ENCODE measurements around the gene NR3C2.

DNA sequence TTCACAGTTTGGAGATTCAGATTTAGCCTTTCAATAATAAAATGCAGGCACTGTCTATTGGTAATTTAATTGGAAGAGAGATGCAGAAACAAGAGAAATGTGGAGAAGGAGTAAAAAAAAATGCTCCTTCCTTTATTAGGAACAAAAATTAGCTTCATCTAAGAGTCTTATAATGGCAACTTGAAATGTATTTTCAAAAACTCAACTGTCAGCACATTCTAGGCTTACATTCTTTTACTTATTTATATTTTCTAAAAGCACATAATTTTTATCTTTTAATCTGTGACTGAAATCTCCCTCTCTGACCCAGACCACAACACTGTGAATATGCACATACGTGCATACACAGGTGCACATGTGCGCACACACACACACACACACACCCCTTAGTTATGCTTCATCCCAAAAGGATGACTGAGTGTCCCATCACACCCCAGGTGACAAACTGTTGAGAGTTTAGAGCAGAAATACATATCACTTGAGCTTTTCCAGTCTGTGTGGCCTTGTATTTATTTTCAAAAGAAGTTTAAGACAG is 29.7 kb downstream of the NR3C2 start:
- no peak for TF ChIP-seq CREB1 (CRISPR knock-in tag; IDR thresholded peaks at IDR 0.05; ENCODE audit: low read depth)
- TF ChIP-seq, protein P1, sequence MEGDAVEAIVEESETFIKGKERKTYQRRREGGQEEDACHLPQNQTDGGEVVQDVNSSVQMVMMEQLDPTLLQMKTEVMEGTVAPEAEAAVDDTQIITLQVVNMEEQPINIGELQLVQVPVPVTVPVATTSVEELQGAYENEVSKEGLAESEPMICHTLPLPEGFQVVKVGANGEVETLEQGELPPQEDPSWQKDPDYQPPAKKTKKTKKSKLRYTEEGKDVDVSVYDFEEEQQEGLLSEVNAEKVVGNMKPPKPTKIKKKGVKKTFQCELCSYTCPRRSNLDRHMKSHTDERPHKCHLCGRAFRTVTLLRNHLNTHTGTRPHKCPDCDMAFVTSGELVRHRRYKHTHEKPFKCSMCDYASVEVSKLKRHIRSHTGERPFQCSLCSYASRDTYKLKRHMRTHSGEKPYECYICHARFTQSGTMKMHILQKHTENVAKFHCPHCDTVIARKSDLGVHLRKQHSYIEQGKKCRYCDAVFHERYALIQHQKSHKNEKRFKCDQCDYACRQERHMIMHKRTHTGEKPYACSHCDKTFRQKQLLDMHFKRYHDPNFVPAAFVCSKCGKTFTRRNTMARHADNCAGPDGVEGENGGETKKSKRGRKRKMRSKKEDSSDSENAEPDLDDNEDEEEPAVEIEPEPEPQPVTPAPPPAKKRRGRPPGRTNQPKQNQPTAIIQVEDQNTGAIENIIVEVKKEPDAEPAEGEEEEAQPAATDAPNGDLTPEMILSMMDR (conservative IDR thresholded peaks at IDR 0.05; ENCODE audit: low read depth in 2 of 2): no peak
- TF ChIP-seq EZH2 (IDR thresholded peaks at IDR 0.05; ENCODE audit: low read depth, unreplicated experiment): no peak
- TF ChIP-seq POLR2AphosphoS5 (IDR thresholded peaks at IDR 0.05; ENCODE audit: low read depth): no peak
- no peak for TF ChIP-seq JUNB (IDR thresholded peaks at IDR 0.05; ENCODE audit: unreplicated experiment)
- TF ChIP-seq EZH2phosphoT487 (IDR thresholded peaks at IDR 0.05; ENCODE audit: unreplicated experiment): no peak
- TF ChIP-seq, protein P2, sequence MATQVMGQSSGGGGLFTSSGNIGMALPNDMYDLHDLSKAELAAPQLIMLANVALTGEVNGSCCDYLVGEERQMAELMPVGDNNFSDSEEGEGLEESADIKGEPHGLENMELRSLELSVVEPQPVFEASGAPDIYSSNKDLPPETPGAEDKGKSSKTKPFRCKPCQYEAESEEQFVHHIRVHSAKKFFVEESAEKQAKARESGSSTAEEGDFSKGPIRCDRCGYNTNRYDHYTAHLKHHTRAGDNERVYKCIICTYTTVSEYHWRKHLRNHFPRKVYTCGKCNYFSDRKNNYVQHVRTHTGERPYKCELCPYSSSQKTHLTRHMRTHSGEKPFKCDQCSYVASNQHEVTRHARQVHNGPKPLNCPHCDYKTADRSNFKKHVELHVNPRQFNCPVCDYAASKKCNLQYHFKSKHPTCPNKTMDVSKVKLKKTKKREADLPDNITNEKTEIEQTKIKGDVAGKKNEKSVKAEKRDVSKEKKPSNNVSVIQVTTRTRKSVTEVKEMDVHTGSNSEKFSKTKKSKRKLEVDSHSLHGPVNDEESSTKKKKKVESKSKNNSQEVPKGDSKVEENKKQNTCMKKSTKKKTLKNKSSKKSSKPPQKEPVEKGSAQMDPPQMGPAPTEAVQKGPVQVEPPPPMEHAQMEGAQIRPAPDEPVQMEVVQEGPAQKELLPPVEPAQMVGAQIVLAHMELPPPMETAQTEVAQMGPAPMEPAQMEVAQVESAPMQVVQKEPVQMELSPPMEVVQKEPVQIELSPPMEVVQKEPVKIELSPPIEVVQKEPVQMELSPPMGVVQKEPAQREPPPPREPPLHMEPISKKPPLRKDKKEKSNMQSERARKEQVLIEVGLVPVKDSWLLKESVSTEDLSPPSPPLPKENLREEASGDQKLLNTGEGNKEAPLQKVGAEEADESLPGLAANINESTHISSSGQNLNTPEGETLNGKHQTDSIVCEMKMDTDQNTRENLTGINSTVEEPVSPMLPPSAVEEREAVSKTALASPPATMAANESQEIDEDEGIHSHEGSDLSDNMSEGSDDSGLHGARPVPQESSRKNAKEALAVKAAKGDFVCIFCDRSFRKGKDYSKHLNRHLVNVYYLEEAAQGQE (IDR thresholded peaks at IDR 0.05; ENCODE audit: unreplicated experiment): no peak
